SK-N-DZ (cell line): ENCODE data around the gene KCNIP3.
"Not testable (repeated sequence)": the region's sequence is repeated elsewhere in the genome, so short reads cannot be mapped to it uniquely, and the experiment has no call there.

ENCODE experiments used
- DNase-seq: peaks from one replicate; pipeline ENCODE4 v3.0.0-alpha.2; 2015; ENCODE audit warnings: low spot score

KCNIP3 gene

DNA sequence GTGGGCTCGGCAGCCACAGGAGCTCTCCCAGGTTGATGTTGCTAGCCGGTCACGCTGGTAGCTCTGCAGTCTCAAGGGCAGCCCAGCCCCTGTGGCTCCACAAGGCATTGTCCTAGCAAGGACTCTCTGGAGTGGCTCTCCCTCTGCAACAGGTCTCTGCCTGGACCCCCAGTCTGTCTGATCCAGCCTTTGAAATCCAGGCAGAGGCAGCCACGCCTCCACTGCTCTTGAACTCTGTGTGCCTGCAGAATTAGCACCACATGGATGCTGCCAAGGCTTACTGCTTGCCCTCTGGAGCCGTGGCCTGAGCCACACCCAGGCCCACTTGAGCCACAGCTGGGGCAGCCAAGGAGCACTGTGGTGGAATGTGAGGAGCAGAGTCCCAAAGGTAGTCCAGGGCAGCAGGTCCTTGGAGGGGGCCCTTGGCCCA, 62.4 kb downstream of the KCNIP3 start:
- no peak for DNase-seq

DNA sequence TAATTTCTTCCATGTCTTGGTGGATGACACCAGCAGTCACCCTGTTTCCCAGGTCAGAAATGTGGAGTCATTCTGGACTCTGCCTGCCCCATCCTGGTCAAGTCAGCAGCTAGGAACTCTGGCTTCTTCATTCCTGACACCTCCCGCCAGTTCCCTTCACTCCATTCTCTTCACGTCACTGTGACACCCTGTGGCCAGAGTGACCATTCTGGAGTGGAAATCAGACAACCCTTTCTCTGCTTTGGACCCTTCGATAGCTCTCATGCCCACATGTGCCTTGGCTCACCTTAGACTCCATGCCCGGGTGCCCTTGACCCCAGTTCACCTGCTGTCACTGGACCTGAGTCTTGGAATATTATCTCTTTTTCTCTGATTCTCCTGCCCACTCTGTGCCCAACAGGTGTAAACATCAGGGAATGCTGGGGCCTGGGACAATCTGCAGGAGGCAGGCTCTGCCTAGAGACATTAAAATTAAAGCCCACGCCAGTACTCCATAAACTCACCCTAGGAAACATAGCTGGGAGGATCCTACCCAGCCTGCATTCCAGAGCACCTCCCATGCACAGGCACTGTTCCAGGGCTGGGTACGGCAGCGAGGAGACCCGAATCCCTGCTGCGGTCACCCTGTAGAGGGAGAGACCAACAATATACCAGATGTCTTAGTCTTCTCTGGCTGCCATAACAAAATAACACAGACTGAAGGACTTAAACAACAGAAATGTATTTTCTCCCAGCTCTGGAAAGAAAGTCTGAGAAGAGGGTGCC, 64.3 kb downstream of the KCNIP3 start:
- DNase-seq: no peak

DNA sequence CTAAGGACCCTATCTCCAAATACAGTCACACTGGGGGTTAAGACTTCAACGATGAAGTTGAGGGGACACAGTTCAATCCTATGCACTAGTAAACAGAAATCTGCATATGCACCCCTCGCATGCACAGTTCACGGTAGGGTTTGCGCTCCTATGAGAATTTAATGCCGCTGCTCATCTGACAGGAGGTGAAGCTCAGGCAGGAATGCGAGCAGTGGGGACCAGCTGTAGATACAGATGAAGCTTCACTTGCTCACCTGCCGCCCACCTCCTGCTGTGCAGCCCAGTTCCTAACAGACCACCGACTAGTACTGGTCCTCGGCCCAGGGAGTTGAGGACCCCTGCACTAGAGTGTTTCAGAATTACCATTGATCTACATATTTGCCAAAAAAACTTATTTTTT, 65.3 kb downstream of the KCNIP3 start:
- no peak for DNase-seq

DNA sequence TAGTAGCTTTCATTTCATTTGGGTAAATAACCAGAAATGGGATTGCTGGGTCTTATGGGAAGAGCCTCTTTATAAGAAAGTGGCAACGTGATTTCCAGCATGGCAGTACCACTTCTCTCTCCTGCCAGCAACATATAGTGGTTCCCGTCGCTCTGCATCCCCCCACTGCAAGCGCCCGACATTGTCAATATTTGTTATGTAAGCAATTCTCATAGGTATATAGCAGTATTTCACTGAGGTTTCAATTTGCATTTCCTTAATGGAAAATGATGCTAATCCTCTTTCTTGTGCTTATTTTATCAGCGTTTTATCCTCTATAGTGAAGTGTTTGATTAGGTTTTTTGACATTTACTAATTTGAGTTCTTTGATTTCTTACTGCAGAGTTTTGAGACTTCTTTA, 69.4 kb downstream of the KCNIP3 start:
- DNase-seq: no peak

DNA sequence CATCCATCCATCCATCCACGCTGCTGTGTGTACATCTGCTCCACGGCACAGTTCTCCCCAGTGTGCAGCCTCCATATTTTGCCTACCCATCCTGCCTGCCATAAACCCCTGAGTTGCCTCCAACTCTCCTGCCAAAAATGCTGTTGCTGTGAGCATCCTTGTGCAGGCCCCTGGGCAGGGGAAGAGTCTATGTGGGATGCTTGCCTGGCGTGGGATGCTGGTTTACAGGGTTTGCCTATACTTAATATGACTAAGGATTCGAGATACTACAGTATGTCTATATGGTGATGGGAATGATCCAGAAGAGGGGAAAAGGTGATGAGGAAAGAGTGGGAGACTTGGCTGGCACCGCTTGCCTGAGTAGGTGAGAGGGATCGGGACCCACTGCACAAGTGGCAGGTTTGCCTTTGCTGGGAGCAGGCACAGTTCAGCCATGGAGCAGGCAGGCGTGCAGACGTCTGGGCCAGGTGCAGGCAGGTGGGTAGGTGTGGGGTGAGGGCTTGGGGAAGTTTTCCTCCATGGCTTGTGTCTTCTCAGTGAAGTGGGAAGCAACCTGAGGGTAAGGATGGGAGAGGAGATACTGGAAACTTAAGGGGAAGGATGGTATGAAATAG, 75.2 kb downstream of the KCNIP3 start:
- DNase-seq: no peak

DNA sequence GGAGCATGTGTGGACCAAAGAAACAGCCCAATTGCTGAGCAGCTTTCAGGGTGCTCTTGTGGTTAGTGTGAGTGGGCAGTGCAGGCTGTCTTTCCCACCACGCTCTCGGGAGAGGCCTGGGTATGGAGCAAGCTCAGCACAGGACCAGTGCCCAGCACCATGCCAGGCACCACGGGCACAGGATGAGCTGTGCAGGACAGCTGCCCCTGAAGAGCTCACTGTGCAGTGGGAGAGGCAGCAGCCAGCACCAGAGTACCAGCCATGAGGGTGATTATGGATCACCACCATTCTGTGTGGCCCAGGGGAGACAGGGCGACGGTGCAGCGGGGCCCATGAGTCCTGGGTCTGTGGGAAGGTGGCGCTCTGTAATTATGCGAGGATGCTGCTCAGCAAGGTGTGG, 75.7 kb downstream of the KCNIP3 start:
- DNase-seq: no peak

DNA sequence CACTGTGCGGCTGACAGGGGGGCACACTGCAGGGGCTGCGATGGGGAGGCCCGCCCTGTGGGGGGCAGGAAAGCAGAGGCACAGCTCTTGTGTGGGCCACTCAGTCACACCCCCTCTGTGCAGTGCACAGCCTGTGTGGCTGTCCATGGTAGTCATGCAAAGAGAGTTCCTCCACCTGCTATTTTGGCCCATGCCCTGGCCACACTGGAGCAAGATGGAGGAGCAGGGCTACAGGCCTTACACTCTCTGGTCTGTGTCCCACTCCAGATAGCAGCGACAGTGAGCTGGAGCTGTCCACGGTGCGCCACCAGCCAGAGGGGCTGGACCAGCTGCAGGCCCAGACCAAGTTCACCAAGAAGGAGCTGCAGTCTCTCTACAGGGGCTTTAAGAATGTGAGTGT, 76.9 kb downstream of the KCNIP3 start:
- DNase-seq: no peak

DNA sequence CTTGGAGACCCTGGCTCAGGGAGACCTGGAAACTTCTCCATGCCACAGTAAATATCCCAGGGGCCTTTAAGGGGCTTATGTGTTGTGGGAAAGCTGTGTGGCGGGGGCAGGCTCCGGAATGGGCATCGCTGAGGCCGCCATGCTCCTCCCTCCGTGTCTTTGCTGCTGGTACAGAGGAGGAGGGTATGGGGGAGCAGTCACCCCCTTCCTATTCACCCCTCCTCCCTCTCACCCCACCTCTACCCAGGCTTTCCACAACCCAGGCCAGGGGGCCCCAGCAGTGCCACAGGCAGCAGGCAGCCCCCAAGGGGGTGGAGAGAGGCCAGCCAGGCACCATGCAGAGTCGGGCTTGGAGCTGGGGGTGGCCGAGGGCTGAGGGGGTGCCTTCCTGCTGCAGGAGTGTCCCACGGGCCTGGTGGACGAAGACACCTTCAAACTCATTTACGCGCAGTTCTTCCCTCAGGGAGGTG, 77.3 kb downstream of the KCNIP3 start:
- no peak for DNase-seq

DNA sequence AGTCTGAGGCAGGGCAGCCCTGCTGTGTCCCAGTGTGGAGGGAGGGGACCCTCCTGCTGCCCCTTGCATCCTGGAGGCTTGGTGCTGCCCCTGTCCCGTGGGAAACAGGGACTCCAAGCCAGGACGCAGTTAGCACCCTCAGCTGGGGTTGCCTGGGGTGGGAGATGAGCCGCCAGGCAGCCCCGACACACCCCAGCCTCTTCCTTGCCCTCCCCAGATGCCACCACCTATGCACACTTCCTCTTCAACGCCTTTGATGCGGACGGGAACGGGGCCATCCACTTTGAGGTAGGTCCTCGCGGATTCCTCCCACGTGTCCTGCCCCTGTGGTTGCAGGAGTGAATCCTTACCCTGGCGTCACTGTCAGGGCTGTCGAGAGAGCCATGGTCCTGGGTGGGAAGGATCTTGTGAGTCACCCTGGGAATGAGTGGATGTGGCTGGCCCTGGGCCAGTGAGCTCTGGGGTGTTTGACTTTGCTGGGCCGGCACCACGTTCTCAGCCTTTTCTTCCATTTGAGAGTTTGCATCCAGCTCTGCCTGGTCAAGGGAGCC, 77.8 kb downstream of the KCNIP3 start:
- no peak for DNase-seq

DNA sequence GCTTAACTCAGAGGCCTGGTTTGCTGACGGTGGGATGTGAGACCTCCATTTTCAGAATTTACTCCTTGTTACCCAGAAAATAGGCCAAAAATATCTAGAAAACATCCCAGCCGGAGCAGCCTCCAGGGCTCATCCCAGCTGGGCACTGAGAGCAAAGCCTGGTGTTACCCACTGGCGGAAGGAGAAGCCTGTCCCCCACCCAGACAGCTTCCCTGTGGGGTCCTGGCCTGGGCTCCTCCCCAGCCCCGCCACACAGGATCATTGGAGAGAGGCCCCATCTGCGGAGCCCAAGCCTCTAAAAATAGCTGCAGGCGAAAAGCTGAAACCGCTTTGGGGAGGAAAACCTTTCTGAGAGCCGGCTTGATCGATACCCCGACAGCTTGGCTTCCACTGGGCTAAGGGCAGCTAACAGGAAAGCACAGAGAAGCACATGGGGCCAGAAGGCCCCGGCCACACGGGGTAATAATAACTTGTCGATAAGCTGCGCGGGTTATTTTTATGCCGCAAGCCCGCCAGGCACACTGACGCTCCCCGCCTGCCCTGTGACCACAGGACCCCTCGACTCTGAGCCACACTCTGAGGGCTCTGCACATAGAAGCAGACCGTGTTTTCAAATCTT, 78.5 kb downstream of the KCNIP3 start:
- DNase-seq: no peak

DNA sequence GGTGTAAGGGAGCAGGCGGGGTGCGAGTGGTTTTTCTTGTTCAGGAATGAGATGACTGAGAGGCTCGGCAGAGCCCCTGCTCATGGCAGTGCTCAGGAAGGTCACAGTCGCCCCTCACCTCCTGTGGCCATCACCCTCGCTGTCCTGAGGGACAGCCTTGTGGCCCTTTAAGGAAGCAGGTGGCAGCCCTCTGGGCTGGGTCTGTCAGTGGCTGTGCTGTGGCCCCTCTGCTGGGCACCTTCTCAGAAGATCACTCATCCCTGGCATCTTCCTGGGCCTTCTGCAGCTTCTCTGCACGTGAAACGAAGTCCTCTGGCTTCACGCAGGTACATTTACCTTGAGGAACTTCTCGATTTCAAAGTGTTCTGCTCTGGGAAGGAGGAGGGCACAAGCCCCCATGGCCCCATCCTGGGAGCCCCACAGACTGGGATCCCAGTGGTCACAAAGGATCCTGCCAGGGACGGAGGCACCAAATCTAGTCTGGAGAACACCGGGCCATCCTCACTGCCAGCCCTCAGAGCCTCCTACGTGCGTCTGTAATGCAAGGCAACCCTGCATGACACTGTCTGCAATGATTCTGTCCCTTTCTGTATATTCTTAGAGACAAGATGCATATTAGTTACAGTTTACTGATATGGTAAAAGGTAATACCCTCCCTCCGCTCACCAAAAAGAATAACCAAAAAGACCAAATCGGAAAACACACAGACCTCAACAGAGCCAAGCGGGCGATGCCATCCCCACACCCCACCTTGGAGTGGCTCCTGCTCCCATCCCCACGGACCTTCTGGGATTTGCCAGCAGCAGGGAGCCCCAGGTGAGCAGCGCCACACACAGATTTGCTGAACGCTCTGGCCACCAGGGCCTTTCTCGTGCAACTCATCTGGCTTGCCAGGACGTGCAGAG, 79.4 kb downstream of the KCNIP3 start:
- DNase-seq: no peak

DNA sequence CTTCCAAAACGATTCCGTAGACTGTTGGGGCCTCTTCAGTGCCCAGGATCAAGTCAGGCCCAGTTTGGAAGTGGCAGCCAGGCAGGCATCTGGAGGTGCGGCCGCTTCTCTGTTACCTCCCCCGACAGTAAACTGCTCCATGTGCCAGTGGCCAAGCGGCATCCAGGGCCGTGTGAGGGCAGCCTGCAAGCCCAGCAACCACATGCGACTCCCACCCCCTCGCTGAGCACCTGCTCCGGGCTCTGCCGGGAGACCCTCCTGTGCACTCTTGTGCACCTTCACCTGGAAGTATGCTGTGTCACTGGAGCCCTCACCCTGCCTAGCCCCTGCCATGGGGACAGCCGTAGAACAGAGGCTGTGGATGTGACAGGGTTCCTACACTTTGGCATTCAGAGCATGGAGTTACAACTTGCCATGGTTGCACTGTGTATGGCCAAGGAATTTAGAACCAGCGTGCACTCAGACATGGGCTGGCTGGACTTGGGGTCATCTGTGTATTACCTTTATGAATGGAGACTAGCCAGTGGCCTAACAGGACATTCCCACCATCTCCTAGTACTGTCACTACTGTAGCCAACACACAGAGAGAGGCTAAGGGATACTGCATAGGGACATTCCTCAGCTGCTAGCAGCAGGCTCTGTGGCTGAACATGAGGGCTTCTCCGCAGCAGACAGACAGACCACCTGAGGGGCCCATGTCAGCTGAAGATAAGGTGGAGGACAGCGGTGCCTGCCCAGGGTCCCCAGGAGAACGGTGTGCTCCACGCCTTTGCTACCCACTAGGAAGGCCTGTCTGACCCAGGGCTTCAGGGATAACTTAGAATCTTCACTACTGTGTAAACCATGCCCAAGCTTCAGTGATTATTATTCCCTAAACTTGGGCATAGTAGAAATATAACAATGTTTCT, 80.3 kb downstream of the KCNIP3 start:
- DNase-seq: no peak

DNA sequence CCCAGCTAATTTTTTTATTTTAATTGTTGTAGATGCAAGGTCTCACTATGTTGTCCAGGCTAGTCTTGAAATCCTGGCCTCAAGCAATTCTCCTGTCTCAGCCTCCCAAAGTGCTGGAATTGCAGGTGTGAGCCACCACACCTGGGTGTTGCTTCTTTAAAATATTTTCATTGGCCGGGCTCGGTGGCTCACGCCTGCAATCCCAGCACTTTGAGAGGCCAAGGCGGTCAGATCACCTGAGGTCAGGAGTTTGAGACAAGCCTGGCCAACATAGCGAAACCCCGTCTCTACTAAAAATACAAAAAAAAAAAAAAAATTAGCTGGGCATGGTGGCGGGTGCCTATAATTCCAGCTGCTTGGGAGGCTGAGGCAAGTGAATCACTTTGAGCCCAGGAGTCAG, 81.1 kb downstream of the KCNIP3 start:
- DNase-seq: not testable (repeated sequence)

DNA sequence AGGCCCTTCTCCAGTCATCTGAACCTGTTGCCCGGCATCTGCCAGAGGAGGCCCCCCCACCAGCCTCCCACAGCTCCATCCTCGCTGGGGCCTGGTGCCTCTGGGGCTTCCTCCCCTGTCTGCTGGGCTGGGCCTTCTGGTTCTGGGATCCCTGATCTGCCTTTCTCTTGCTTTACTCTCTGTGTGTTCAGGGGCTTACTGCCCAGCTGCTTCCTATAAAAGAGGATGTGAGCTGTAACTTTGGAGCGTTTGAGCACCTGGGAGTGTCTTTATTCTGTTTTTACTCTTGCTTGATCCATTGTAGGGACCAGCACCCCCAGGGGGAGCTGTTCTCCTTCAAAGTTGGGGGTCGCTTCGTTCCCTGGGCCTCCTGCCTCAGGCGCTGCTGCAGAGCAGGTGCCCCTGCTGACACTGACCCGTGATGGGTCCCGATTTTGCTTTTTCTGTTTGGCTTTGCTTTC, 82.3 kb downstream of the KCNIP3 start:
- no peak for DNase-seq

DNA sequence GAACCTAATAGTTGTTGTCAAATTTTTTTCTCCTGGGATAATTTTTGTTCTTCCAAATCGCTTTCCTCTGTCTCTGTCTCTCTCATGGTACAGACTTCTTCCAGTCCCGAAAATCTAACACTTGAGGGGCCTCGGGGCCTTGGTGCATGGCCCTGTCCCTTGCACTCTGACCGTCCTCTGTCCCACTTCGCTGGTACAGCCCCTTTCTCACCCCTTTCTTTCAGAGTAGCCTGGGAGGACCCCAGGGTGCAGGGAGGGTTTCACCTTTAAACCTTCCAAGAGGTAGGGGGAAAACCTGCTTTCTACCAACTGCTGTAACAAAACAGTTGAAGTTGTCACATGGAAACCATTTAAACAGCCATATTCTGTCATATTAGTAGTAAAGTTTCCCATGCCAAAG, 83.1 kb downstream of the KCNIP3 start:
- no peak for DNase-seq

DNA sequence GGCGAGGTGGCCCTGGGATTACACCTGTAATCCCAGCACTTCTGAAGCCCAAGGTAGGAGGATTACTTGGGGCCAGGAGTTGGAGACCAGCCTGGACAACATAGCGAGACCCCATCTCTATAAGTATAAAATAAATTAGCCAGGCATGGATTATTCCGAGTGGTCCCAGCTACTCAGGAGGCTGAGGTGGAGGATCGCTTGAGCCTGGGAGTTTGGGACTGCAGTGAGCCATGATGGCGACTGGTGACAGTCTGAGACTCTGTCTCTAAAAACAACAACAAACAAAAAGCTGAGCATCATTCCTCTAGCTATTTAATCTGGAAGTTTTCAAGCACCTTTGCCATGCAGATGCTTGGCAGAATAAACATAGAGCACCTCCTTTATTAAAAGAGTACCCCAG, 83.6 kb downstream of the KCNIP3 start:
- DNase-seq: no peak

DNA sequence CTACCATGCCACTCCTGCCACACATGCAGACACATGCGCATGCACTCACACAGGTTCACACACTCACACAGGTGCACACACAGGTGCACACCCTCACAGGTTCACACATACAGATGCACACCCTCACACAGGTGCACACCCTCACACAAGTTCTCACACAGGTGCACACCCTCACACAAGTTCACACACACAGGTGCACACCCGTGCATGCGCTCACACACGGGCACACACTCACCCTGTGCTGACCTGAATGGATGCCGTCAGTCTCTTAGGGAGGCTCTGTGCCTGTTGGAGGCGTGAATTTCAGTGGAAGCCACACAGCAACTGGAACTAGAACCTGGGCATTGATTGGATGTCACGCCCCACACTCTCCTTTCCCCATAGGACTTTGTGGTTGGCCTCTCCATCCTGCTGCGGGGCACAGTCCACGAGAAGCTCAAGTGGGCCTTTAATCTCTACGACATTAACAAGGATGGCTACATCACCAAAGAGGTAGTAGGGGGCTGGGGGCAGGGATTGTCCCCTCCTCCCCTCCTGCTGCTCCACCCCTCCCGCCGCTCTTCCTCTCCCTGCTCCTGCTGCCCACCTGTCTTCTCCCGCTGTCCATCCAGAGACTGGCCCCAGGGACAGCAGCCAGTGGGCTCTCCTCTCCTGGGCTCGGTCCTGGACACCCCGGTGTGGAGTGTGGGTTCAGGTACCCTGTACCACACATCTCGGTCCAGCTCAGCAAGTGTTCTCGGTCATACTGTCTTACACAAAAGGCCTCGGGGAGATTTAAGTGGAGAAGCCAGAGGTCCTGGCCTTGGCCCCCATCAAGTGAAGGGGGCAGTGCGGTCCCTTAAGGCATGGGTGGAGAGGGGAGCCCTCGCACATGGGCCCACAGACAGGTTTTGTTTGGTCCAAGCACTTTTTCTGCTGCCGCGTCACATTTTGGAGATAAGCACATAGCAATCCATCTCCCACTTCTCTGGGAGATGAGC, 84.4 kb downstream of the KCNIP3 start:
- DNase-seq: no peak

DNA sequence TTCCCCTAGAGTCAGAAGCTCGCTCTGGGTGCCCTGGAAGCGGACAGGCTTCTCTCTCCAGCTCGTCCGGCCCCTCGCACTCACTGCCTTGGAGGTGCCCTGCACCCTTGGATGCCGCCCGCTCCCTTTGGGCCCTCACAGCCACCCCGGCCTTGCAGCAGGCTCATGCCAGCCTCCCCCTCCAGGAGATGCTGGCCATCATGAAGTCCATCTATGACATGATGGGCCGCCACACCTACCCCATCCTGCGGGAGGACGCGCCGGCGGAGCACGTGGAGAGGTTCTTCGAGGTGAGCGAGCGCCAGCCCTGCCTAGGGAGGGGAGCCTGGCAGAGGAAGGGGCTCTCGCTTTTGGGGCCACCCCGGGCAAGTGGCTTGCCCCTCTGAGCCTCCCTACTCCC, 85.0 kb downstream of the KCNIP3 start:
- DNase-seq: no peak
